Testis (tissue), 3 donors: Measurements from ENCODE around the gene CCDC30. TPM values are rescaled to one million over a fixed set of nuclear protein-coding genes. Genes with fewer than 3 reads are reported as not detected.

ENCODE experiments used
- DNase-seq: peaks from one replicate; pipeline ENCODE4 v3.0.0-alpha.2; 2019
- H3K27ac ChIP-seq, 2 donors: fragments of 200-600 bp; sonication (generic); one replicate each; pipeline ENCODE4 v1.5.1; 2019
- H3K27me3 ChIP-seq: fragments of 200-600 bp; sonication (generic); one replicate; pipeline ENCODE4 v1.5.1; 2019
- H3K36me3 ChIP-seq: fragments of 200-600 bp; sonication (generic); one replicate; pipeline ENCODE4 v1.5.1; 2017; ENCODE audit warnings: low read depth; ENCODE audit errors: missing control alignments
- H3K4me1 ChIP-seq: fragments of 200-600 bp; sonication (generic); one replicate; pipeline ENCODE4 v1.5.1; 2019
- H3K4me3 ChIP-seq, 2 donors: fragments of 200-600 bp; sonication (generic); one replicate each; pipeline ENCODE4 v1.5.1; 2017 to 2019
- H3K9me3 ChIP-seq: fragments of 200-600 bp; sonication (generic); one replicate; pipeline ENCODE4 v1.5.1; 2017
- CTCF ChIP-seq, 3 experiments: fragments of 450-650 bp in 2 of 3; fragments of 200-600 bp in 1 of 3; sonication (generic) in 1 of 3; IDR thresholded peaks; one replicate each; pipeline ENCODE4 v1.5.1; 2016 to 2019; ENCODE audit warnings: antibody characterized with exemption in 3 of 3, mild to moderate bottlenecking in 2 of 3, moderate library complexity in 1 of 3
- POLR2A ChIP-seq: fragments of 450-650 bp; IDR thresholded peaks from one replicate; pipeline ENCODE4 v1.6.1; 2017; ENCODE audit warnings: antibody characterized with exemption, mild to moderate bottlenecking, moderate library complexity
- WGBS, 2 donors: methylation state at CpG; one replicate each; pipeline ENCODE4 v1.1.5; 2018; 5-methylcytosine and 5-hydroxymethylcytosine counted together
- intact Hi-C: fragments of 100-400 bp; cut with DNase I; formaldehyde crosslinking; loops from one replicate; pipeline ENCODE4 v1.15.1; 2023; ENCODE audit warnings: low total_unique reads
- polyA plus RNA-seq: library from polyadenylated mRNA; stranded (reverse); fragments of 350-450 nt; fragmentation: Illumina TruSeq; extraction: RNeasy Lipid Tissue Mini Kit (QIAGEN cat#74804); gene quantifications from one replicate; pipeline ENCODE4 v1.2.3, GENCODE V29; 2014; ENCODE audit warnings: low read depth, low replicate concordance; ENCODE audit not compliant: insufficient read depth
- total RNA-seq, 2 donors: library from RNA; depleted of rRNA; stranded (reverse); fragments of >200 nt; gene quantifications; one replicate each; pipeline ENCODE4 v1.2.3, GENCODE V29; 2016

The CCDC30 gene
- total and polyA plus RNA-seq, 3 donors from 2014 or later, result 5.8 to 16.1 (median 14.6) TPM

- WGBS, 2 donors, result 98 to 99% methylated on average over 3 of the region's 3 CpGs
- no peak for TF ChIP-seq POLR2A
- no peak for TF ChIP-seq CTCF (IDR thresholded peaks at IDR 0.05)
- no peaks in the 10 kb centered on the region for H3K9me3 ChIP-seq
- intact Hi-C loops, result no loop called here
- H3K4me3 ChIP-seq, result no peak overlapping the region
- peaks cover 7% of the 10 kb centered on the region for H3K4me1 ChIP-seq
- no peak overlapping the region for H3K27ac ChIP-seq
- no peaks in the 10 kb centered on the region for H3K36me3 ChIP-seq
- DNase-seq, result no peak
- H3K27me3 ChIP-seq, result no peaks in the 10 kb centered on the region
These were observed 39.4 kb upstream of the CCDC30 start for GRCh38 chr1:42423681-42424080.

- no peaks in the 10 kb centered on the region for H3K9me3 ChIP-seq
- no peak overlapping the region for H3K4me3 ChIP-seq
- intact Hi-C loops, result no loop called here
- no peak for TF ChIP-seq POLR2A
- no peak for TF ChIP-seq CTCF (IDR thresholded peaks at IDR 0.05)
- H3K27ac ChIP-seq, result no peak overlapping the region
- DNase-seq, result no peak
- H3K4me1 ChIP-seq, result peaks cover 7% of the 10 kb centered on the region
- H3K36me3 ChIP-seq, result no peaks in the 10 kb centered on the region
- 91 to 94% methylated on average over 4 of the region's 4 CpGs for WGBS, 2 donors
- no peaks in the 10 kb centered on the region for H3K27me3 ChIP-seq
These were observed 38.9 kb upstream of the CCDC30 start for GRCh38 chr1:42424201-42424600.

GRCh38 chr1:42427240-42427639 lies 35.8 kb upstream of the CCDC30 start:
- intact Hi-C loops, result no loop called here
- Histone ChIP-seq H3K27me3 (no peaks in the 10 kb centered on the region), H3K4me1 (no peaks in the 10 kb centered on the region), H3K9me3 (no peaks in the 10 kb centered on the region), H3K36me3 (no peaks in the 10 kb centered on the region), H3K4me3 (no peak overlapping the region), H3K27ac (no peak overlapping the region)
- TF ChIP-seq POLR2A (no peak), CTCF (IDR thresholded peaks at IDR 0.05) (no peak)
- DNase-seq, result no peak
- WGBS, 2 donors, result 81 to 83% methylated on average over 4 of the region's 4 CpGs

- no peak overlapping the region for H3K4me3 ChIP-seq
- H3K27ac ChIP-seq, result no peak overlapping the region
- no peaks in the 10 kb centered on the region for H3K27me3 ChIP-seq
- no peak for DNase-seq
- intact Hi-C loops, result no loop called here
- H3K9me3 ChIP-seq, result no peaks in the 10 kb centered on the region
- peaks cover 7% of the 10 kb centered on the region for H3K4me1 ChIP-seq
- WGBS, 2 donors, result 84 to 88% methylated on average over 1 of the region's 1 CpG
- H3K36me3 ChIP-seq, result no peaks in the 10 kb centered on the region
- TF ChIP-seq POLR2A (no peak), CTCF (IDR thresholded peaks at IDR 0.05) (no peak)
These were observed 33.5 kb upstream of the CCDC30 start for GRCh38 chr1:42429603-42430002.

- peaks cover 7% of the 10 kb centered on the region for H3K4me1 ChIP-seq
- H3K9me3 ChIP-seq, result no peaks in the 10 kb centered on the region
- H3K27me3 ChIP-seq, result no peaks in the 10 kb centered on the region
- H3K36me3 ChIP-seq, result no peaks in the 10 kb centered on the region
- TF ChIP-seq POLR2A, result no peak
- no peak for TF ChIP-seq CTCF (IDR thresholded peaks at IDR 0.05)
- H3K4me3 ChIP-seq, result no peak overlapping the region
- no peak for DNase-seq
- WGBS, 2 donors, result 91 to 92% methylated on average over 3 of the region's 3 CpGs
- intact Hi-C loops, result no loop called here
- H3K27ac ChIP-seq, result no peak overlapping the region
These were observed 32.6 kb upstream of the CCDC30 start for GRCh38 chr1:42430286-42431135.
